B cell (primary cell): ENCODE results near the gene ACE. TPM values are rescaled to one million over a fixed set of nuclear protein-coding genes. Genes with fewer than 3 reads are reported as not detected.

Experiments used
- ATAC-seq: fragments of 200-7000 bp; cut with Tn5 transposase; one replicate; pipeline ENCODE4 v1.10.0; 2021; ENCODE audit warnings: low read depth, mild to moderate bottlenecking, moderate number of reproducible peaks, moderate library complexity
- CTCF ChIA-PET: fragments of 350-600 bp; sonication (Branson Sonifier 250); formaldehyde crosslinking; loops from one replicate; lab custom pipeline; 2021; ENCODE audit warnings: antibody characterized with exemption, inconsistent platforms; lab: Charles Lee
- POLR2A ChIA-PET: fragments of 350-600 bp; sonication (Branson Sonifier 250); formaldehyde crosslinking; loops from one replicate; lab custom pipeline; 2021; ENCODE audit warnings: antibody characterized with exemption; lab: Charles Lee
- DNase-seq: peaks from one replicate; pipeline ENCODE4 v3.0.0; 2013
- H2AFZ ChIP-seq: 2 replicates; pipeline ENCODE4 v1.6.1; 2012; ENCODE audit warnings: mild to moderate bottlenecking, low read depth, low read length; ENCODE audit not compliant: insufficient read depth, poor library complexity, severe bottlenecking
- H3K27ac ChIP-seq, 2 donors: 1 replicate in 1 of 2; 2 replicates in 1 of 2; pipeline ENCODE4 v1.5.1; 2012 to 2013; ENCODE audit warnings: low read length in 2 of 2, mild to moderate bottlenecking in 2 of 2, moderate library complexity in 1 of 2
- H3K27me3 ChIP-seq, 4 experiments: fragments of 200-600 bp in 1 of 4; sonication (generic) in 1 of 4; replicated peaks in 1 of 4; 1 replicate in 2 of 4; 2 replicates in 2 of 4; pipeline versions ENCODE4 v1.6.1 to v1.7.0; 2013 to 2016; ENCODE audit warnings: low read length in 3 of 4, mild to moderate bottlenecking in 2 of 4, mixed read lengths in 1 of 4, moderate library complexity in 1 of 4; ENCODE audit not compliant: insufficient read depth in 4 of 4, control insufficient read depth in 3 of 4; ENCODE audit errors: control extremely low read depth in 1 of 4
- H3K36me3 ChIP-seq, 2 experiments: replicated peaks in 1 of 2; 1 replicate in 1 of 2; 2 replicates in 1 of 2; pipeline versions ENCODE4 v1.6.1 to v1.7.1; 2013; ENCODE audit warnings: low read length in 1 of 2; ENCODE audit not compliant: insufficient read depth in 2 of 2, control insufficient read depth in 1 of 2; ENCODE audit errors: control extremely low read depth in 1 of 2, extremely low read depth in 1 of 2
- H3K4me1 ChIP-seq, 2 donors: fragments of 200-600 bp in 1 of 2; sonication (generic) in 1 of 2; 1 replicate in 1 of 2; 2 replicates in 1 of 2; pipeline versions ENCODE4 v1.5.1 to v1.6.1; 2013 to 2017; ENCODE audit warnings: low read length in 2 of 2; ENCODE audit not compliant: control insufficient read depth in 2 of 2, insufficient read depth in 2 of 2
- H3K4me2 ChIP-seq: replicated peaks from 2 replicates; pipeline ENCODE3; 2012; ENCODE audit warnings: mild to moderate bottlenecking, low read depth, low read length; ENCODE audit not compliant: poor library complexity, severe bottlenecking
- H3K4me3 ChIP-seq, 5 experiments: fragments of 200-600 bp in 1 of 5; sonication (generic) in 1 of 5; 1 replicate in 3 of 5; 2 replicates in 2 of 5; pipeline versions ENCODE4 v1.5.1 to v1.7.0; 2011 to 2016; ENCODE audit warnings: low read length in 4 of 5, mild to moderate bottlenecking in 4 of 5, low read depth in 2 of 5, control low read depth in 1 of 5, moderate library complexity in 1 of 5; ENCODE audit not compliant: insufficient read depth in 1 of 5; ENCODE audit errors: control extremely low read depth in 1 of 5, extremely low read depth in 1 of 5
- H3K79me2 ChIP-seq: fragments of 200-600 bp; sonication (generic); one replicate; pipeline ENCODE4 v1.6.0; 2016; ENCODE audit warnings: low read length; ENCODE audit not compliant: control insufficient read depth, insufficient read depth
- H3K9ac ChIP-seq: fragments of 200-600 bp; sonication (generic); 2 replicates; pipeline ENCODE4 v1.6.1; 2017; ENCODE audit warnings: mild to moderate bottlenecking, low read length, moderate library complexity
- H3K9me3 ChIP-seq, 3 donors: one replicate each; pipeline versions ENCODE4 v1.6.1 to v1.7.1; 2013; ENCODE audit warnings: low read length in 2 of 3; ENCODE audit not compliant: control insufficient read depth in 2 of 3, insufficient read depth in 1 of 3; ENCODE audit errors: control extremely low read depth in 1 of 3
- H4K20me1 ChIP-seq: 2 replicates; pipeline ENCODE4 v1.6.0; 2012; ENCODE audit warnings: mild to moderate bottlenecking, low read length; ENCODE audit not compliant: insufficient read depth, control insufficient read depth, poor library complexity, severe bottlenecking
- H3K27ac Mint-ChIP-seq: one replicate; pipeline ENCODE4 v1.8.0; 2021; ENCODE audit warnings: mixed read lengths
- H3K27me3 Mint-ChIP-seq: one replicate; pipeline ENCODE4 v1.8.0; 2021; ENCODE audit warnings: mixed read lengths
- H3K4me1 Mint-ChIP-seq: one replicate; pipeline ENCODE4 v1.8.0; 2021; ENCODE audit warnings: mixed read lengths
- H3K4me3 Mint-ChIP-seq: one replicate; pipeline ENCODE4 v1.8.0; 2021; ENCODE audit warnings: mixed read lengths
- H3K9me3 Mint-ChIP-seq: one replicate; pipeline ENCODE4 v1.8.0; 2022; ENCODE audit warnings: mixed read lengths; ENCODE audit not compliant: insufficient read depth
- EZH2 ChIP-seq: IDR thresholded peaks from 2 replicates; pipeline ENCODE4 v1.6.1; 2012; ENCODE audit warnings: borderline replicate concordance, low read depth, mild to moderate bottlenecking, moderate library complexity, low read length; ENCODE audit not compliant: insufficient read depth, poor library complexity, severe bottlenecking
- WGBS: methylation state at CpG from one replicate; pipeline ENCODE4 v1.1.5; 2013; ENCODE audit warnings: missing lambda C conversion rate; ENCODE audit not compliant: insufficient coverage; 5-methylcytosine and 5-hydroxymethylcytosine counted together
- intact Hi-C: fragments of 100-400 bp; cut with micrococcal nuclease; formaldehyde crosslinking; loops from one replicate; pipeline ENCODE4 v1.10.0; 2022
- polyA plus RNA-seq: library from polyadenylated mRNA; depleted of rRNA; stranded (reverse); fragments of >200 nt; gene quantifications from 2 replicates; pipeline ENCODE4 v1.2.3, GENCODE V29; 2012
- total RNA-seq, 2 donors: library from RNA; stranded (reverse); fragments of 120-200 nt in 1 of 2; gene quantifications; 1 replicate in 1 of 2; 2 replicates in 1 of 2; pipeline versions ENCODE4 v1.2.3 to v1.2.4, GENCODE V29; 2013 to 2022
- TF ChIP-seq, protein P1 (sequence below): fragments of 200-600 bp; IDR thresholded peaks from one replicate; pipeline ENCODE4 v1.8.0; 2022; ENCODE audit warnings: antibody characterized with exemption, mild to moderate bottlenecking

ACE gene
- total and polyA plus RNA-seq, 2 donors (not counting 1 experiment from before 2014, with no cell fraction given) = 0.67 to 2.6 TPM

DNA sequence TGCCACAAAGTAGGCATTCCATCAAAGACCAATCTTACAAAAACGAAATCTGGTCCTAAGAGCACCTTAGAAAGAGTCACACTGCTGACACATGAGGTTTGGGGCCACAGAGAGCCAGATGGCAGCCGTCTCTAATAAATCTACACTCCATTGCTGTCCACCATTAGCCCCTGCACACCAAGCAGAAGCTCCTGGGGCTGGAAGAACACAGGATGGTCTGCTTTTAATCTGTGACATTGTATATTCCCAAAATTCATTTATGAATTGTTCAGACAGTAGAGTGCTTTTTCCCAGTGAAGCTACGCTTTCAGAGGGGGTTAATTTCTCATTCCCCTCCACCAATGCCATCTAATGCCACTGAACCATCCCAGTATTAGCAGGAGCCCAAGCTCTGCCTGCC lies 32.4 kb upstream of the ACE start:
- H3K27me3 ChIP-seq = peaks cover 0 to 2% (median 0%) of the 10 kb centered on the region in 4 experiments
- no peaks in the 10 kb centered on the region for H4K20me1 ChIP-seq
- no peaks in the 10 kb centered on the region for H3K79me2 ChIP-seq
- no peak for ATAC-seq
- Mint-ChIP-seq H3K4me3 (peak overlapping the region; percentile 77), H3K9me3 (no peaks in the 10 kb centered on the region), H3K27ac (peak overlapping the region; percentile 13), H3K27me3 (no peaks in the 10 kb centered on the region), H3K4me1 (peaks cover 30% of the 10 kb centered on the region)
- WGBS = 88% methylated on average over 1 of the region's 3 CpGs
- no peaks in the 10 kb centered on the region for H3K9me3 ChIP-seq
- peaks cover 23 to 34% of the 10 kb centered on the region in 2 donors for H3K4me1 ChIP-seq
- intact Hi-C loops = no loop called here
- H3K4me3 ChIP-seq = no peak overlapping the region
- no peak overlapping the region for H3K9ac ChIP-seq
- DNase-seq = no peak
- no peak for TF ChIP-seq EZH2
- TF ChIP-seq, protein P1, sequence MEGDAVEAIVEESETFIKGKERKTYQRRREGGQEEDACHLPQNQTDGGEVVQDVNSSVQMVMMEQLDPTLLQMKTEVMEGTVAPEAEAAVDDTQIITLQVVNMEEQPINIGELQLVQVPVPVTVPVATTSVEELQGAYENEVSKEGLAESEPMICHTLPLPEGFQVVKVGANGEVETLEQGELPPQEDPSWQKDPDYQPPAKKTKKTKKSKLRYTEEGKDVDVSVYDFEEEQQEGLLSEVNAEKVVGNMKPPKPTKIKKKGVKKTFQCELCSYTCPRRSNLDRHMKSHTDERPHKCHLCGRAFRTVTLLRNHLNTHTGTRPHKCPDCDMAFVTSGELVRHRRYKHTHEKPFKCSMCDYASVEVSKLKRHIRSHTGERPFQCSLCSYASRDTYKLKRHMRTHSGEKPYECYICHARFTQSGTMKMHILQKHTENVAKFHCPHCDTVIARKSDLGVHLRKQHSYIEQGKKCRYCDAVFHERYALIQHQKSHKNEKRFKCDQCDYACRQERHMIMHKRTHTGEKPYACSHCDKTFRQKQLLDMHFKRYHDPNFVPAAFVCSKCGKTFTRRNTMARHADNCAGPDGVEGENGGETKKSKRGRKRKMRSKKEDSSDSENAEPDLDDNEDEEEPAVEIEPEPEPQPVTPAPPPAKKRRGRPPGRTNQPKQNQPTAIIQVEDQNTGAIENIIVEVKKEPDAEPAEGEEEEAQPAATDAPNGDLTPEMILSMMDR = no peak
- ChIA-PET CTCF (interaction anchor here (0.5 to 4.9 kb wide), 6 partner anchors 19 to 569 kb away, joined by 3 to 26 read pairs (median 4); no protein-coding TSS in a partner anchor), POLR2A (no interaction called here)
- H3K36me3 ChIP-seq = no peaks in the 10 kb centered on the region
- H3K27ac ChIP-seq = no peak overlapping the region
- no peak overlapping the region for H3K4me2 ChIP-seq
- no peak overlapping the region for H2AFZ ChIP-seq

- H3K36me3 ChIP-seq = no peaks in the 10 kb centered on the region
- H4K20me1 ChIP-seq = no peaks in the 10 kb centered on the region
- no peaks in the 10 kb centered on the region for H3K9me3 ChIP-seq
- peaks cover 0 to 2% (median 0%) of the 10 kb centered on the region in 4 experiments for H3K27me3 ChIP-seq
- H3K9ac ChIP-seq = no peak overlapping the region
- CTCF ChIA-PET = interaction anchor here (0.5 to 4.9 kb wide), 6 partner anchors 19 to 568 kb away, joined by 3 to 26 read pairs (median 3); no protein-coding TSS in a partner anchor
- Mint-ChIP-seq H3K4me1 (peaks cover 24% of the 10 kb centered on the region), H3K4me3 (peak overlapping the region; percentile 77), H3K27me3 (peaks cover 4% of the 10 kb centered on the region), H3K27ac (peak overlapping the region; percentile 81), H3K9me3 (no peaks in the 10 kb centered on the region)
- no peaks in the 10 kb centered on the region for H3K79me2 ChIP-seq
- DNase-seq = no peak
- H3K4me2 ChIP-seq = peak overlapping the region; percentile 98
- H3K4me3 ChIP-seq = no peak overlapping the region
- H3K4me1 ChIP-seq = peaks cover 17 to 28% of the 10 kb centered on the region in 2 donors
- POLR2A ChIA-PET = interaction anchor here (0.8 kb wide), 1 partner anchor 155 kb away, joined by 6 read pairs; the partner anchor contains the start of gene TACO1
- intact Hi-C loops = loop anchor here (5.0 kb wide), 2 partner anchors 157 to 252 kb away; partner anchors contain the start of gene TACO1
- H3K27ac ChIP-seq = no peak overlapping the region
- no peak for ATAC-seq
- no peak overlapping the region for H2AFZ ChIP-seq
- 78% methylated on average over 2 of the region's 7 CpGs for WGBS
- TF ChIP-seq EZH2 = no peak
- TF ChIP-seq, protein P1 = no peak
Observed at GRCh38 chr17:63445065-63445464, 31.8 kb upstream of the ACE start.
